22Rv1 (cell line): ENCODE results near the gene NFKBIB.

ENCODE experiments used
- ZFX ChIP-seq: fragments of 450-650 bp; IDR thresholded peaks from 2 replicates; pipeline ENCODE4 v1.6.1; 2017; ENCODE audit warnings: antibody characterized with exemption, borderline replicate concordance
- TF ChIP-seq, protein P1 (sequence below): fragments of 450-650 bp; IDR thresholded peaks from 2 replicates; pipeline ENCODE4 v1.5.1; 2017; ENCODE audit warnings: mild to moderate bottlenecking

GRCh38 chr19:38928391-38929001, 28.7 kb downstream of the NFKBIB start:
- TF ChIP-seq ZFX = no peak
- TF ChIP-seq, protein P1, sequence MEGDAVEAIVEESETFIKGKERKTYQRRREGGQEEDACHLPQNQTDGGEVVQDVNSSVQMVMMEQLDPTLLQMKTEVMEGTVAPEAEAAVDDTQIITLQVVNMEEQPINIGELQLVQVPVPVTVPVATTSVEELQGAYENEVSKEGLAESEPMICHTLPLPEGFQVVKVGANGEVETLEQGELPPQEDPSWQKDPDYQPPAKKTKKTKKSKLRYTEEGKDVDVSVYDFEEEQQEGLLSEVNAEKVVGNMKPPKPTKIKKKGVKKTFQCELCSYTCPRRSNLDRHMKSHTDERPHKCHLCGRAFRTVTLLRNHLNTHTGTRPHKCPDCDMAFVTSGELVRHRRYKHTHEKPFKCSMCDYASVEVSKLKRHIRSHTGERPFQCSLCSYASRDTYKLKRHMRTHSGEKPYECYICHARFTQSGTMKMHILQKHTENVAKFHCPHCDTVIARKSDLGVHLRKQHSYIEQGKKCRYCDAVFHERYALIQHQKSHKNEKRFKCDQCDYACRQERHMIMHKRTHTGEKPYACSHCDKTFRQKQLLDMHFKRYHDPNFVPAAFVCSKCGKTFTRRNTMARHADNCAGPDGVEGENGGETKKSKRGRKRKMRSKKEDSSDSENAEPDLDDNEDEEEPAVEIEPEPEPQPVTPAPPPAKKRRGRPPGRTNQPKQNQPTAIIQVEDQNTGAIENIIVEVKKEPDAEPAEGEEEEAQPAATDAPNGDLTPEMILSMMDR = no peak
